HG03342 (cell line): ENCODE measurements around the gene LTC4S.
"Not testable (repeated sequence)": the region's sequence is repeated elsewhere in the genome, so short reads cannot be mapped to it uniquely, and the experiment has no call there.

Source experiments
- ATAC-seq: cut with Tn5 transposase; IDR thresholded peaks from one replicate; pipeline ENCODE4 v1.9.1; 2021; ENCODE audit warnings: mild to moderate bottlenecking, moderate library complexity; ENCODE audit not compliant: unreplicated experiment

The LTC4S gene, protein sequence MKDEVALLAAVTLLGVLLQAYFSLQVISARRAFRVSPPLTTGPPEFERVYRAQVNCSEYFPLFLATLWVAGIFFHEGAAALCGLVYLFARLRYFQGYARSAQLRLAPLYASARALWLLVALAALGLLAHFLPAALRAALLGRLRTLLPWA

DNA sequence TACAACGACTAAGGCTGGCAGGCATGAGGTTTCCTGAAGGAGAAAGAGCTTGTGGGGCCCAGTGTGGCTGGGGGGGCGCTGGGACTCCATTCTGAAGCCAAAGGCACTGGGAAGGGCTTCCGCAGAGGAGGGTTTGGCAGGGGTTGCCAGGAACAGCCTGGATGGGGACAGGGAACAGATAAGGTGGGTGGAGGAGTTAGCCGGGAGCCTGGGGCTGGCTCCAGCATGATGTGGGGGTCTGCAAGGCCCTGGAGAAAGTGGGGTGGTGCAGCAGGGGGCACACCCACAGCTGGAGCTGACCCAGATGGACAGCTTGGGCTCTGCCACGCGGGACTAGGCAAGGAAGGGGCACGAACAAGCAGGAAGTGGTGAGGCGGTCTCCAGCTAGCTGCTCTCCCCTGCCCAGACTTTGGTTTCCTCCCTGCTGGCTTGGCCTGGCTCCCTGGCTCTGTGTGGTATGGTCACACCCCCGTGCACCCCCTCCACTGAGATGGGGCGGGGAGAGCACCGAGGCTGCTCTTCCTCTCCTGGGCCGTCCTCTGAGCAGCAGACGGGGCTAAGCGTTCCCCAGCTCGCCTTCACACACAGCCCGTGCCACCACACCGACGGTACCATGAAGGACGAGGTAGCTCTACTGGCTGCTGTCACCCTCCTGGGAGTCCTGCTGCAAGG, at the start of gene LTC4S:
LTC4S (plus strand) TSS at position 519 of the 672 bp plus-strand sequence; CDS start at position 614, 95 bp downstream.
- no peak for ATAC-seq

DNA sequence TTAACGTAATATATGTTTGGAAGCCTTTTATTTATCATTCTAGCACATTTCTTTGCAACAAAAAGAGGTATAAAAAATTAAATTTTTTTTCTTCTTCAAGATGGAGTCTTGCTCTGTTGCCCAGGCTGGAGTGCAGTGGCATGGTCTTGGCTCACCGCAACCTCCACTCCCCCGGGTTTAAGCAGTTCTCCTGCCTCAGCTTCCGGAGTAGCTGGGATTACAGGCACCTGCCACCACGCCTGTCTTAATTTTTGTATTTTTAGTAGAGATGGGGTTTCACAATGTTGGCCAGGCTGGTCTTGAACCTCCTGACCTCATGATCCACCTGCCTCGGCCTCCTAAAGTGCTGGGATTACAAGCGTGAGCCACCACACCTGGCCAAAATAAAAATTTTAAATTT, 49.7 kb upstream of the LTC4S start:
- not testable (repeated sequence) for ATAC-seq

DNA sequence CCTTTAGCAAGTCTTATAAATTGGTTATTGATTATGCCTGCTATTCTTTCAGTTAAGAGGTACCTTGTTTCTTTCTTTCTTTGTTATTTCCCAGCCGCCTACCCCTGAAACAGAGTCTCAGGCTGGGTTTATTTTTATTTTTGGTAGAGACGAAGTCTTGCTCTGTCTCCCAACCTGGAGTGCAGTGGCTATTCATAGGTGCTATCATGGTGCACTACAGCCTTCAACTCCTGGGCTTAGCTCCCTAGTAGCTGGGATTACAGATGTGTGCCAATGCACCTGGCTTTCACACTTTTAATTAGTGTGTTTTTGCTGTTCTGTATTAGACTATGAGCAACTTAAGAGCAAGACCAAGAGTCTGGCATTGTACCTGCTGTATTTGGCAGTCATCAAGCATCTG, 46.9 kb upstream of the LTC4S start:
- ATAC-seq: no peak

DNA sequence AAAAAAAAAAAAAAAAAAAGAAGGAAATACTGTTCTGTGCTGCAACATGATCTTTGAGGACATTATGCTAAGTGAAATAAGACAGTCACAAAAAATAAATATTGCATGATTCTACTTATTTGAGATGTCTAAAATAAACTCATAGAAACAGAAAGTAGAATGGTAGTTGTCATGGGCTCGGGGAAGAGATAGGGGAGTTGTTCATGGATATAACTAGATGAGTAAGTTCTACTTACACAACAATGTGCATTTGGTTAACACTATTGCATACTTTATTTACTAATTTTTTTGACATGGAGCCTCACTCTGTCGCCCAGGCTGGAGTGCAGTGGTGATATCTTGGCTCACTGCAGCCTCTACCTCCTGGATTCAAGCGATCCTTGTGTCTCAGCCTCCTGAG, 46.0 kb upstream of the LTC4S start:
- no peak for ATAC-seq

GRCh38 chr5:179749857-179750508, 43.8 kb upstream of the LTC4S start:
- no peak for ATAC-seq

DNA sequence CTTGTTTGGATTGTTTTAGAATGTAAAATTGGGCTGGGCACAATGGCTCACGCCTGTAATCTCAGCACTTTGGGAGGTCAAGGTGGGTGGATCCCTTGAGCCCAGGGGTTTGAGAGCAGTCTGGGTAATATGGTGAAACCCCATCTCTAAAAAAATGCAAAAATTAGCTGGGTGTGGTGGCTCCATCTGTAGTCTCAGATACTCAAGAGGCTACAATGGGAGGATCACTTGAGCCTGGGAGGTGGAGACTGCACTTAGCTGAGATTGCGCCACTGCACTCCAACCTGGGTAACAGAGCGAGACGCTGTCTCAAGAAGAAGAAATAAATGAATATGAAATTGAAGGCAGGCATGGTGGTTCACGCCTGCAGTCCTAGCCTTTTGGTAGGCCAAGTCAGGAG, 39.8 kb upstream of the LTC4S start:
- no peak for ATAC-seq

DNA sequence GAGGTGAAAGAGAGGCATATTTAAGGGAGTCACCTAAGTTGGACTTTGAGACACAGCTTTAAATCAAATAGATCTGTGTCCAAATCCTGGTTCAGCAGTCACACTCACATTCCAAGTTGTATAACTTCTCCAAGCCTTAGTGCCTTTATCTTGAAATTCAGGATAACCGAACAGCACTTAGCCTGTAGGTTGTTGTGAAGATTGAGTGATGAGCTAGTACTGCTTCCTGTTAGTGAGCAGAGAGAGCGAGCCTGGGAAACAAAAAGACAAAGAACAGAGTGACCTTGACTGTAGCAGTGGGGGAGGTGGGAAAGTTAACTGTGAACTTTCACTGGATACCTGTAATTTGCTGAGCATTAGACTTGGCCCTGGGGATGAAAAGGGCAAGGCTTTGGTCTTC, 38.8 kb upstream of the LTC4S start:
- no peak for ATAC-seq

DNA sequence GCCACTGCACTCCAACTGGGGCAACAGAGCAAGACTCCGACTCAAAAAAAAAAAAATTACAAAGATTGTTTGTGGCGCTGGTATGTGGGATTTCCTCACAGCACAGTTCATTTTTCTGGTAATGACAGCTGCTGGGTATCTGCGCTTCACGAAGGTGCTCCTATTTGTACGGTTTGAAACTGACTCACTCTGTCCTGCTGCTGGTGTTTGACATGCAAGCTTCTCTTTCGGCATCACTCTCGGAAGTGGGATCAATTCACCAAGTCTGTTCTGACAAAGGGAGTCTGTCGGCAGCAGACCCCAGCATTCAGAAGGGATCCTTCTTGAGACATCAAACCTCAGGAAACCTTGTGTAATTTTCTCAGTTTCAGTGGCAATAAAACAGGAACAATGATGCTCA, 34.8 kb upstream of the LTC4S start:
- no peak for ATAC-seq

- peak; percentile 38 for ATAC-seq
Measured at GRCh38 chr5:179759581-179760551, 33.9 kb upstream of the LTC4S start.

GRCh38 chr5:179762079-179762780, 31.6 kb upstream of the LTC4S start:
- no peak for ATAC-seq

- ATAC-seq: no peak
Measured at GRCh38 chr5:179762781-179763176, 31.0 kb upstream of the LTC4S start.

- no peak for ATAC-seq
Measured at GRCh38 chr5:179763215-179763945, 30.4 kb upstream of the LTC4S start.

GRCh38 chr5:179764056-179764455, 29.7 kb upstream of the LTC4S start:
- no peak for ATAC-seq

DNA sequence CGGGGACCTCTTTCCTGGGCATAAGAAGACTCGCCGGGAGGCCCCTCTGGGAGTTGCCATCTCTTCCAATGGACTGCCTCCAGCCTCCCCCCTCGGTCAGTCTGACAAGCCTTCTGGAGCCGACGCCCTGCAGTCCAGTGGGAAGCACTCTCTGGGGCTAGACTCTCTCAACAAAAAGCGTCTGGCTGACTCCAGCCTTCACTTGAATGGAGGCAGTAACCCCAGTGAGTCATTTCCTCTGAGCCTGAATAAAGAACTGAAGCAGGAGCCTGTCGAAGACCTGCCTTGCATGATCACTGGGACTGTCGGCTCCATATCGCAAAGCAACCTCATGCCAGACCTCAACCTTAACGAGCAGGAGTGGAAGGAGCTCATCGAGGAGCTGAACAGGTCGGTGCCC, 28.4 kb upstream of the LTC4S start:
- ATAC-seq: no peak

DNA sequence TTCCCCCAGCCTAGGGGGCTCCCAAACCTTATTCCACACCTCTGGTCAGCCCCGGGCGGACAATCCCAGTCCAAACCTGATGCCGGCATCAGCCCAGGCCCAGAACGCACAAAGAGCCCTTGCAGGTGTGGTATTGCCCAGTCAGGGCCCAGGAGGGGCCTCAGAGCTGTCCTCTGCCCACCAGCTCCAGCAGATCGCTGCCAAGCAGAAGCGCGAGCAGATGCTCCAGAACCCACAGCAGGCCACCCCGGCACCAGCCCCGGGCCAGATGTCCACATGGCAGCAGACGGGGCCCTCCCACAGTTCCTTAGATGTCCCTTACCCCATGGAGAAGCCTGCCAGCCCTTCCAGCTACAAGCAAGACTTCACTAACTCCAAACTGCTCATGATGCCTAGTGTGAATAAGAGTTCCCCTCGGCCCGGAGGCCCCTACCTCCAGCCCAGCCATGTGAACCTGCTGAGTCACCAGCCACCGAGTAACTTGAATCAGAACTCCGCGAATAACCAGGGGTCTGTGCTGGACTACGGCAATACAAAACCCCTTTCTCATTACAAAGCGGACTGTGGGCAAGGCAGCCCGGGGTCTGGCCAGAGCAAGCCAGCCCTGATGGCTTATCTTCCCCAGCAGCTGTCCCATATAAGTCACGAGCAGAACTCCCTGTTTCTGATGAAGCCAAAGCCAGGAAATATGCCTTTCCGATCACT, 27.6 kb upstream of the LTC4S start:
- no peak for ATAC-seq

DNA sequence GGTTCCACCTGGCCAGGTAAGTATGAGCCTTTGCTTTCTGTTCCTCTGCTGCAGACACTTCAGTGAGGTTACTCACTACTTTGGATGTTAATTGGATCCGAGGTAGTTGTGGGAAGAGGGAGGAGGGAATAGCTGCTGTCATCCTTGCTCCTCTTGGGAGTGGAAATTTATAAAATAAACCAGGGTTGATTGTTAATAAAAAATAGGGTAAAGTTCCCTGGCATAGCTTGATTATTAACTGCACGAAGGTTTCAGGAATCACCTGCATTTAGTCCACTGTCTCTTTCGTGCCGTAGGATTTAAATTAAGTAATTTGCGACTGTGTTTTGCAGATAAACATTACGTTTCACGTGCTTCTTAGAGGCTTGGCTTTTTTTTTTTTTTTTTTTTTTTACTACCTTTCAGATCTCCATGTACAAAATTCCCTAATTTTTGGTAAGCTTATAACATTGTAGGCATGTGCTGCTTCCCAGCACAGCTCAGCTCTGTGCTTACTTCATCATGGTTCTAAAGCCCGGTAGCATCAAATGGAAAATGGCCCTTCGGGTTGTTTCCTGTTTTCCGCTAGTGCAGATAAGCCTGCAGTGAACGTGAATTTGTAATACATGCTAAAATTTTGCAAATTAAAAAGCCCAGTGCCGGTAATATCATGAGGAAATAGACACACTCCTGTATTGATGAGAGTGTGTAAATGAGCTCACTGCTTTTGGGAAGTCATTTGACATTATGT, 26.9 kb upstream of the LTC4S start:
- ATAC-seq: no peak

- no peak for ATAC-seq
Measured at GRCh38 chr5:179767496-179768100, 26.2 kb upstream of the LTC4S start.
